CD1c-positive myeloid dendritic cell (primary cell): Measurements from ENCODE around the gene VEPH1.

Experiments
- DNase-seq: peaks from one replicate; pipeline ENCODE4 v3.0.0-alpha.2; 2016; ENCODE audit errors: extremely low spot score

The VEPH1 gene

GRCh38 chr3:157429708-157430107 lies 73.5 kb downstream of the VEPH1 start:
- peak; percentile 52 for DNase-seq

GRCh38 chr3:157428853-157429252 lies 74.4 kb downstream of the VEPH1 start:
- no peak for DNase-seq

GRCh38 chr3:157427901-157428300 lies 75.3 kb downstream of the VEPH1 start:
- no peak for DNase-seq

- DNase-seq = no peak
These were observed 79.9 kb downstream of the VEPH1 start for GRCh38 chr3:157423337-157423736.

- DNase-seq = no peak
These were observed 82.5 kb downstream of the VEPH1 start for GRCh38 chr3:157420606-157421130.

- DNase-seq = no peak
These were observed 85.1 kb downstream of the VEPH1 start for GRCh38 chr3:157418104-157418503.

- DNase-seq = no peak
These were observed 86.0 kb downstream of the VEPH1 start for GRCh38 chr3:157417247-157417646.

- no peak for DNase-seq
These were observed 86.7 kb downstream of the VEPH1 start for GRCh38 chr3:157416347-157417087.

GRCh38 chr3:157414861-157415260 lies 88.4 kb downstream of the VEPH1 start:
- DNase-seq = no peak

GRCh38 chr3:157412323-157412855 lies 90.8 kb downstream of the VEPH1 start:
- no peak for DNase-seq

- DNase-seq = no peak
These were observed 92.3 kb downstream of the VEPH1 start for GRCh38 chr3:157410945-157411344.

- DNase-seq = no peak
These were observed 93.7 kb downstream of the VEPH1 start for GRCh38 chr3:157409516-157409915.

- no peak for DNase-seq
These were observed 94.6 kb downstream of the VEPH1 start for GRCh38 chr3:157408499-157409149.

GRCh38 chr3:157407769-157408168 lies 95.4 kb downstream of the VEPH1 start:
- no peak for DNase-seq

- no peak for DNase-seq
These were observed 96.8 kb downstream of the VEPH1 start for GRCh38 chr3:157406394-157406793.

GRCh38 chr3:157405457-157405856 lies 97.8 kb downstream of the VEPH1 start:
- no peak for DNase-seq

- no peak for DNase-seq
These were observed 98.8 kb downstream of the VEPH1 start for GRCh38 chr3:157404381-157404780.

- no peak for DNase-seq
These were observed 104.6 kb downstream of the VEPH1 start for GRCh38 chr3:157398598-157398997.

GRCh38 chr3:157394411-157394810 lies 108.8 kb downstream of the VEPH1 start:
- DNase-seq = no peak

- no peak for DNase-seq
These were observed 110.1 kb downstream of the VEPH1 start for GRCh38 chr3:157393113-157393512.

- no peak for DNase-seq
These were observed 111.1 kb downstream of the VEPH1 start for GRCh38 chr3:157392104-157392503.

- no peak for DNase-seq
These were observed 112.3 kb downstream of the VEPH1 start for GRCh38 chr3:157390713-157391515.
